GM12892 (cell line): ENCODE results near the gene C2CD4D. TPM values are rescaled to one million over a fixed set of nuclear protein-coding genes. Genes with fewer than 3 reads are reported as not detected.
"Not testable (repeated sequence)": the region's sequence is repeated elsewhere in the genome, so short reads cannot be mapped to it uniquely, and the experiment has no call there.

Source experiments
- DNase-seq: peaks from one replicate; pipeline ENCODE4 v3.0.0; 2011; ENCODE audit not compliant: insufficient read length
- FAIRE-seq: peaks from 2 replicates; lab custom pipeline; 2011; peaks lifted over from hg19 to GRCh38; lab: Jason Lieb, UNC
- POLR2A ChIP-seq: IDR thresholded peaks from 2 replicates; pipeline ENCODE4 v1.6.1; 2011; ENCODE audit warnings: low read depth, low read length, control low read depth
- POLR2AphosphoS5 ChIP-seq: IDR thresholded peaks from 2 replicates; pipeline ENCODE4 v1.6.1; 2011; ENCODE audit warnings: low read depth, low read length, control low read depth
- TAF1 ChIP-seq: IDR thresholded peaks from 2 replicates; pipeline ENCODE4 v1.6.1; 2011; ENCODE audit warnings: low read depth, mild to moderate bottlenecking, control low read depth, low read length, borderline replicate concordance
- polyA plus RNA-seq: library from polyadenylated mRNA; unstranded; fragments of >200 nt; gene quantifications from one replicate; pipeline ENCODE4 v1.2.1, GENCODE V29; 2012; ENCODE audit warnings: missing spikeins, inconsistent platforms; ENCODE audit not compliant: missing spikeins

The C2CD4D gene
- not detected for polyA plus RNA-seq

GRCh38 chr1:151839457-151840403 lies at the start of gene C2CD4D:
Gene C2CD4D, minus strand, starts transcription at chr1:151839820. Its CDS starts 831 bp downstream, at chr1:151838989.
- TF ChIP-seq TAF1 (no peak), POLR2AphosphoS5 (no peak), POLR2A (peak; percentile 45; the same call in 1 of the 2 replicates)
- peak; percentile 67 for FAIRE-seq
- DNase-seq = peak; percentile 53

GRCh38 chr1:151888972-151889570 lies 49.5 kb upstream of the C2CD4D start:
- no peak for DNase-seq
- no peak for FAIRE-seq
- TF ChIP-seq POLR2A (no peak), POLR2AphosphoS5 (no peak), TAF1 (no peak)

GRCh38 chr1:151887028-151887427 lies 47.4 kb upstream of the C2CD4D start:
- DNase-seq (no peak), FAIRE-seq (no peak)
- TF ChIP-seq POLR2AphosphoS5 (no peak), POLR2A (no peak), TAF1 (no peak)

GRCh38 chr1:151885479-151885878 lies 45.9 kb upstream of the C2CD4D start:
- no peak for FAIRE-seq
- no peak for DNase-seq
- TF ChIP-seq POLR2AphosphoS5 (no peak), TAF1 (no peak), POLR2A (no peak)

GRCh38 chr1:151884879-151885278 lies 45.3 kb upstream of the C2CD4D start:
- FAIRE-seq, DNase-seq: not testable (repeated sequence)

- FAIRE-seq, DNase-seq: not testable (repeated sequence)
Observed at GRCh38 chr1:151884445-151884844, 44.8 kb upstream of the C2CD4D start.

- FAIRE-seq, DNase-seq: not testable (repeated sequence)
Observed at GRCh38 chr1:151883898-151884297, 44.3 kb upstream of the C2CD4D start.

GRCh38 chr1:151882918-151883317 lies 43.3 kb upstream of the C2CD4D start:
- FAIRE-seq, DNase-seq: not testable (repeated sequence)

- no peak for DNase-seq
- FAIRE-seq = no peak
- no peak for TF ChIP-seq TAF1
Observed at GRCh38 chr1:151882466-151882865, 42.8 kb upstream of the C2CD4D start.

- FAIRE-seq (no peak), DNase-seq (no peak)
- TF ChIP-seq TAF1 (no peak), POLR2A (no peak), POLR2AphosphoS5 (no peak)
Observed at GRCh38 chr1:151881479-151881878, 41.9 kb upstream of the C2CD4D start.

- FAIRE-seq = no peak
- no peak for DNase-seq
- TF ChIP-seq POLR2A = no peak
- TF ChIP-seq TAF1 = no peak
- no peak for TF ChIP-seq POLR2AphosphoS5
Observed at GRCh38 chr1:151875419-151876097, 35.9 kb upstream of the C2CD4D start.

- not testable (repeated sequence) for FAIRE-seq, DNase-seq
Observed at GRCh38 chr1:151872776-151873175, 33.2 kb upstream of the C2CD4D start.
